ENCODE measurements around the gene NHS. TPM values are rescaled to one million over a fixed set of nuclear protein-coding genes. Genes with fewer than 3 reads are reported as not detected.

The NHS gene
- total RNA-seq, 1 donor from 2014 or later = 1.0 TPM

DNA sequence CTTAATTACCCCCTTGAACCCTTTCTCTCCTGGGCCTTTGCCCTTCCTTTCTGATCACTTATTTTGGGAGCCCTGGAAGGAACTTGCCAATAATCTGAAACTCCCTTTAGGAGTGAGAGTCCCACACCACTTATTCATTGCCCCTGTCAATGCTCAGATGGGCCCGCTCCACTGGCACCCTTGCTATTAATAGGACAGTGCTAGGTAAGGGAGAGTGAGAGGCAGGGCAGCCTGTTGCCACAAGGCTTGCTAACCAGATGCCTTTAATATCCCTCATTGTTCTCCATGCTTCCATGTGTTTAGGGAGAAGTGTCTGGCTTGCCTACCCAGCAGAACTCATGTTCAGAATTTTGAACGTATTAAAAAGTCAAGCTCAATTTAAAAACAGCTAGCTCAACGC is 1.7 kb upstream of the NHS start:
- Histone ChIP-seq H3K27me3 (ENCODE audit: control insufficient read depth in 3 of 3, insufficient read depth in 3 of 3, low read length in 3 of 3) (peaks cover 8 to 19% (median 12%) of the 10 kb centered on the region in 3 donors), H3K4me1 (ENCODE audit: control insufficient read depth in 3 of 3, insufficient read depth in 3 of 3, low read length in 3 of 3) (peaks cover 3 to 8% (median 6%) of the 10 kb centered on the region in 3 donors), H3K9me3 (ENCODE audit: control insufficient read depth in 3 of 3, low read length in 3 of 3) (no peaks in the 10 kb centered on the region), H3K36me3 (ENCODE audit: control insufficient read depth in 3 of 3, insufficient read depth in 3 of 3, low read length in 3 of 3) (no peaks in the 10 kb centered on the region), H3K4me3 (ENCODE audit: low read length in 3 of 3) (no peak overlapping the region), H3K27ac (ENCODE audit: low read depth, low read length) (no peak overlapping the region), H3K9ac (ENCODE audit: low read depth in 1 of 3, low read length in 3 of 3) (no peak overlapping the region)

DNA sequence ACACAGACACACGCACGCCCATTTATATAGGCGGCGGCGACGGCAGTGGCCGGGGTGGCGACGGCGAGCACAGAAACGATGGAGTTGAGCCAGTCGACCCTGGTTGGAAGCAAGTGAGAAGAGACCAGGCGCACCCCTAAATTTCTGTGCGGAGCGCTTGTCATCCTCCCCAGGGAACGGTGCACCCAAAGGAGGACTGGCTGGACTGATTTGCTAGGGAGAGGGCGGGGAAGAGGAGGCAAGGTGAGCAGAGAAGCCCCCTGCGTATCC is 302 bp downstream of the NHS start:
- Histone ChIP-seq H3K27me3 (ENCODE audit: control insufficient read depth in 3 of 3, insufficient read depth in 3 of 3, low read length in 3 of 3) (peaks cover 8 to 25% (median 12%) of the 10 kb centered on the region in 3 donors), H3K27ac (ENCODE audit: low read depth, low read length) (no peak overlapping the region), H3K9me3 (ENCODE audit: control insufficient read depth in 3 of 3, low read length in 3 of 3) (no peaks in the 10 kb centered on the region), H3K4me1 (ENCODE audit: control insufficient read depth in 3 of 3, insufficient read depth in 3 of 3, low read length in 3 of 3) (peaks cover 3 to 8% (median 6%) of the 10 kb centered on the region in 3 donors), H3K36me3 (ENCODE audit: control insufficient read depth in 3 of 3, insufficient read depth in 3 of 3, low read length in 3 of 3) (no peaks in the 10 kb centered on the region), H3K4me3 (ENCODE audit: low read length in 3 of 3) (peak overlapping the region; percentile 52 to 67 (median 66)), H3K9ac (ENCODE audit: low read depth in 1 of 3, low read length in 3 of 3) (no peak overlapping the region)

- Histone ChIP-seq H3K27ac (ENCODE audit: low read depth, low read length) (no peak overlapping the region), H3K4me1 (ENCODE audit: control insufficient read depth in 3 of 3, insufficient read depth in 3 of 3, low read length in 3 of 3) (peaks cover 3 to 8% (median 6%) of the 10 kb centered on the region in 3 donors), H3K27me3 (ENCODE audit: control insufficient read depth in 3 of 3, insufficient read depth in 3 of 3, low read length in 3 of 3) (peaks cover 8 to 25% (median 12%) of the 10 kb centered on the region in 3 donors), H3K36me3 (ENCODE audit: control insufficient read depth in 3 of 3, insufficient read depth in 3 of 3, low read length in 3 of 3) (no peaks in the 10 kb centered on the region), H3K9ac (ENCODE audit: low read depth in 1 of 3, low read length in 3 of 3) (peak overlapping the region in 1 of 3 donors; percentile 16), H3K9me3 (ENCODE audit: control insufficient read depth in 3 of 3, low read length in 3 of 3) (peaks cover 0 to 4% (median 0%) of the 10 kb centered on the region in 3 donors), H3K4me3 (ENCODE audit: low read length in 3 of 3) (peak overlapping the region; percentile 52 to 67 (median 66))
Observed at GRCh38 chrX:17375637-17376430, 834 bp downstream of the NHS start.

DNA sequence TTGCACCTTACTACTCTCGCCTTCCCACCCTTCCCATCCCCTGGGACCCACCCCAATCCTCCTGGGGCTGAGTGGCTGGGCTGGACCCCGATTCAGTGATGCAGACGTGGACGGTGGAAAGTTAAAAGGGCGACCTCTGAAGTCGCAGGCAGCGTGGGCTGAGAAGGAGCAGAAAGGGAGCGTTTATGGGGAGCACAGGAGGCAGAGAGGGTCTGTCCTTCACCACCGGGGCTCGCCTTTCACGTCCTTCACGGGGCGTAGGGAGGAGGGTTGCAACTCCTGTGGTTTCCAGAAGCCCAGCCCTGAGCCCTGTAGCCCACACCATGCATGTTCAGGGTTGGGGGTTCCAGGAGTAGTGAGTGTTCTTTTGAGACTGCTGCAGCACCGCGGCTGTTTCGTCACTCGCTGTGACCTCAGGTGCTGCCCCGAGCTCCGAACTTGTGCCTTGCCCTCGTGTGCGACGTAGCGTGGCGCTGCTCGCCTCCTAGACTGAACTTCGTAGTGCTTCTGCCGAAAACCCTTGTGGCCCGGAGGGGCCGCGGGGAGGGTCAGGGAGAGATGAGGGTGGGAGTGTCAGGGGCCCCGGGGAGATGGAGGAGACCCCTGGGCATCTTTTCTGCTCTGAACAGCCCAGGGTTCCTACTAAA is 1.6 kb downstream of the NHS start:
- no peaks in the 10 kb centered on the region for H3K36me3 ChIP-seq (ENCODE audit: control insufficient read depth in 3 of 3, insufficient read depth in 3 of 3, low read length in 3 of 3)
- peak overlapping the region in 2 of 3 donors; percentile 16 to 32 for H3K9ac ChIP-seq (ENCODE audit: low read depth in 1 of 3, low read length in 3 of 3)
- H3K4me3 ChIP-seq (ENCODE audit: low read length in 3 of 3) = peak overlapping the region; percentile 52 to 67 (median 56)
- no peak overlapping the region for H3K27ac ChIP-seq (ENCODE audit: low read depth, low read length)
- peaks cover 3 to 8% (median 6%) of the 10 kb centered on the region in 3 donors for H3K4me1 ChIP-seq (ENCODE audit: control insufficient read depth in 3 of 3, insufficient read depth in 3 of 3, low read length in 3 of 3)
- H3K9me3 ChIP-seq (ENCODE audit: control insufficient read depth in 3 of 3, low read length in 3 of 3) = peaks cover 0 to 4% (median 0%) of the 10 kb centered on the region in 3 donors
- H3K27me3 ChIP-seq (ENCODE audit: control insufficient read depth in 3 of 3, insufficient read depth in 3 of 3, low read length in 3 of 3) = peaks cover 8 to 25% (median 12%) of the 10 kb centered on the region in 3 donors

DNA sequence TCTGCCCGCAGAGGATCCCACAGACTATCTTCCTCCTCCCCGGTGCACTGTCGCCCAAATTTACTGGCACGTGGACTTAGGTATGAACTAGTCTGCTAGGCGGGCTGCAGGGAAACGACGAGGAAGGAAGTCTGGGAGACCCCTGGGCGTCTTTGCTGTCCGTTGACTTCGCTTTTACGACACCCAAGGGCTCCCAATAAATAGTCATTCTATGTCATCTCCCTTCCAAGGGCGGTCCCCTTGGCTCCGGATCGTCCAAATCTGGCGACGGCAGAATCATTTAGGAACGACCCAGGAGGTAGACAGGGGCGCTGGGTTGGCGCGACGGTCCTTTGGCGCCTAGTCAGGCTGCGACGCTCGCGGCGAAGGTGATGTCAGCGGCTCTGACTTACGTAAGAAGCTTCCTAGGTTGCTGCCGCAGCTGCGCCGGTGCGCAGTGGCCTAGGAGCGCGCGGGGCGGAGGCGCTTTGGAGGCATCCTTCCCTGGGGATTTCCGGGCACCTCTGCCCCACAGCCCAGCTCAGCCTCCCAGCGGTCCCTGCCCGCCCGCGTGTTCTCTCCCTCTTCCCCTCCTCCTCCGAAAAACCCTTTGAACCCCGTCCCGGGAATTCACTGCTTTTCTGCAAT is 2.2 kb downstream of the NHS start:
- peaks cover 3 to 8% (median 6%) of the 10 kb centered on the region in 3 donors for H3K4me1 ChIP-seq (ENCODE audit: control insufficient read depth in 3 of 3, insufficient read depth in 3 of 3, low read length in 3 of 3)
- H3K9ac ChIP-seq (ENCODE audit: low read depth in 1 of 3, low read length in 3 of 3) = peak overlapping the region in 1 of 3 donors; percentile 32
- peaks cover 8 to 25% (median 12%) of the 10 kb centered on the region in 3 donors for H3K27me3 ChIP-seq (ENCODE audit: control insufficient read depth in 3 of 3, insufficient read depth in 3 of 3, low read length in 3 of 3)
- H3K36me3 ChIP-seq (ENCODE audit: control insufficient read depth in 3 of 3, insufficient read depth in 3 of 3, low read length in 3 of 3) = no peaks in the 10 kb centered on the region
- peak overlapping the region; percentile 52 to 67 (median 56) for H3K4me3 ChIP-seq (ENCODE audit: low read length in 3 of 3)
- H3K9me3 ChIP-seq (ENCODE audit: control insufficient read depth in 3 of 3, low read length in 3 of 3) = peaks cover 0 to 4% (median 0%) of the 10 kb centered on the region in 3 donors
- H3K27ac ChIP-seq (ENCODE audit: low read depth, low read length) = no peak overlapping the region

DNA sequence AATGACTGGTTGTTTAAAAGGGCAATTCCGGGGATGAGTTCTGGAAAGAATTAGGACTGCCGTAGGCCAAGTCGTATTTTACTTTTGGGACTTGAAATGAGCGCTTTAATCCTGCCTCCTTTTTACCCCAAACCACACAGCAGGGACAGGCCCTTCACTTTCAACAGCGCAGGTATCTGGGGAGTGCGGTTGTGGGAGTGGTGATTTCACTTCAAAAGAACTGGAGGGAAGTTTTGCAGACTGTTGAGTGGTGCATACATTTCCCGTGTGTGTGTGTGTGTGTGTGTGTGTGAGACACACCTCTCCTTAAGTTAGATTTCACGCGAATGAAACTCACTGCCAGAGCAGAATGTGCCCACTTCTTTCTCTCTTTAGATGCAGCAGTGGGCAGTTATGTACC is 2.8 kb downstream of the NHS start:
- H3K36me3 ChIP-seq (ENCODE audit: control insufficient read depth in 3 of 3, insufficient read depth in 3 of 3, low read length in 3 of 3) = no peaks in the 10 kb centered on the region
- H3K9ac ChIP-seq (ENCODE audit: low read depth in 1 of 3, low read length in 3 of 3) = no peak overlapping the region
- H3K27me3 ChIP-seq (ENCODE audit: control insufficient read depth in 3 of 3, insufficient read depth in 3 of 3, low read length in 3 of 3) = peaks cover 8 to 25% (median 12%) of the 10 kb centered on the region in 3 donors
- no peak overlapping the region for H3K4me3 ChIP-seq (ENCODE audit: low read length in 3 of 3)
- peaks cover 3 to 8% (median 6%) of the 10 kb centered on the region in 3 donors for H3K4me1 ChIP-seq (ENCODE audit: control insufficient read depth in 3 of 3, insufficient read depth in 3 of 3, low read length in 3 of 3)
- H3K27ac ChIP-seq (ENCODE audit: low read depth, low read length) = no peak overlapping the region
- H3K9me3 ChIP-seq (ENCODE audit: control insufficient read depth in 3 of 3, low read length in 3 of 3) = peaks cover 0 to 4% (median 0%) of the 10 kb centered on the region in 3 donors

DNA sequence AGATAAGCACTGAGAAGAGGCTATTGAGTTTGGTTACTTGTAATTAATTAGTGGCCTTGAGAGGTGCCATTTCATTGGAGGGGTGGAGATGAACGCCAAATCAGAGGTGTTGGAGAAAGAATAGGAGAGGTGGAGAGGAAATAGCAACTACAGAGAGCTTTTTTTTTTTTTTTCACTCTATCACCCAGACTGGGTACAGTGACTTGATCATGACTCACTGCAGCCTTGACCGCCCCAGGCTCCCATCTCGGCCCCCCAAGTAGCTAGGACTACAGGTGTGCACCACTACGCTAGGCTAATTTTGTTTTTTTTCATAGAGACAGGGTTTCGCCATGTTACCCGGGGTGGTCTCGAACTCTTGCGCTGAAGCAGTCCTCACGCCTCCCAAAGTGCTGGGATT is 5.2 kb downstream of the NHS start:
- H3K9me3 ChIP-seq (ENCODE audit: control insufficient read depth in 3 of 3, low read length in 3 of 3) = peaks cover 0 to 6% (median 0%) of the 10 kb centered on the region in 3 donors
- H3K27ac ChIP-seq (ENCODE audit: low read depth, low read length) = no peak overlapping the region
- H3K9ac ChIP-seq (ENCODE audit: low read depth in 1 of 3, low read length in 3 of 3) = no peak overlapping the region
- H3K4me1 ChIP-seq (ENCODE audit: control insufficient read depth in 3 of 3, insufficient read depth in 3 of 3, low read length in 3 of 3) = peaks cover 3 to 8% (median 6%) of the 10 kb centered on the region in 3 donors
- H3K27me3 ChIP-seq (ENCODE audit: control insufficient read depth in 3 of 3, insufficient read depth in 3 of 3, low read length in 3 of 3) = peaks cover 8 to 25% (median 12%) of the 10 kb centered on the region in 3 donors
- H3K36me3 ChIP-seq (ENCODE audit: control insufficient read depth in 3 of 3, insufficient read depth in 3 of 3, low read length in 3 of 3) = no peaks in the 10 kb centered on the region
- no peak overlapping the region for H3K4me3 ChIP-seq (ENCODE audit: low read length in 3 of 3)

DNA sequence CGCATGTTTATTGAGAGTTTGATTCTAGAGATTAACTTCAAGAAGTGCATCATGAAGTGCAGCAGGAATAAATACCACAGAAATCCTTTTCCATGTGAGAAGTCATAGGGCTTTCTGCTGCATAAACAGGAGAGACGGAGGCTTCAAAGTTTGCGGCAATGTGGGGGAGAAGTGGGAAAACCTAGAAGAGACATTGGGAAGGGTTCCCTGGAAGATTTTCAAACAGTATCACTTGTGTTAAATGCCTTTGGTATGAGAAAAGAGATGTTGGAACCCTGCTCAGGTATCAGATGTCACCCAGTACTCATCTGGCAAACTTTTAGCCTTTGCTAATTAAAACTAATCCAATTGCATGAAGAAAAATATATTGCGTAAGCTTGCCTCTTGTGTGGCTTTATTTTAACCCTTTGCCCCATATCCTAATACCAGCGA is 15.4 kb downstream of the NHS start:
- no peak overlapping the region for H3K9ac ChIP-seq (ENCODE audit: low read depth in 1 of 3, low read length in 3 of 3)

DNA sequence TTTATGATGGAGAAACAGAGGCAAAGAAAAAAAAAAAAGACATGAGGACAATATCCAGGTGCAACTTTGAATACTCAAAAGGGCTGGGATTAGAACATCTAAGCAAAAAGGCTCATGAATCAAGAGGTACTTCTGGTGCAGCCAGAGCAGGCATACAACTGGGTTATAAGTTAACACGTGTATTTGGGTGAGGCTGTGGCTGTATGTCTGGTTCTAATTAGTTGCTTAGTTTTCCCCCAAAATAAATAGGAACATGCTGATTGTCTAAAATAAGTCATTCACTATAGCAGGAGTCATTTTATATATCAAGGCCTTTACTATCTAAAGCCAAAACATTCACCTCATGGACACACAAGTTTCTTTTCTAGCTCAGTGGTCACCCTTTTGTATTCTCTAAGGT is 20.2 kb downstream of the NHS start:
- H3K27ac ChIP-seq (ENCODE audit: low read depth, low read length) = no peak overlapping the region
- no peaks in the 10 kb centered on the region for H3K27me3 ChIP-seq (ENCODE audit: control insufficient read depth in 3 of 3, insufficient read depth in 3 of 3, low read length in 3 of 3)
- no peak overlapping the region for H3K9ac ChIP-seq (ENCODE audit: low read depth in 1 of 3, low read length in 3 of 3)
- no peaks in the 10 kb centered on the region for H3K36me3 ChIP-seq (ENCODE audit: control insufficient read depth in 3 of 3, insufficient read depth in 3 of 3, low read length in 3 of 3)
- H3K9me3 ChIP-seq (ENCODE audit: control insufficient read depth in 3 of 3, low read length in 3 of 3) = no peaks in the 10 kb centered on the region
- no peaks in the 10 kb centered on the region for H3K4me1 ChIP-seq (ENCODE audit: control insufficient read depth in 3 of 3, insufficient read depth in 3 of 3, low read length in 3 of 3)
- H3K4me3 ChIP-seq (ENCODE audit: low read length in 3 of 3) = no peak overlapping the region

More for the DNA sequence above, 15.4 kb downstream of the NHS start:
- no peaks in the 10 kb centered on the region for H3K27me3 ChIP-seq (ENCODE audit: control insufficient read depth in 3 of 3, insufficient read depth in 3 of 3, low read length in 3 of 3)
- H3K27ac ChIP-seq (ENCODE audit: low read depth, low read length) = no peak overlapping the region
- no peaks in the 10 kb centered on the region for H3K9me3 ChIP-seq (ENCODE audit: control insufficient read depth in 3 of 3, low read length in 3 of 3)
- H3K4me3 ChIP-seq (ENCODE audit: low read length in 3 of 3) = no peak overlapping the region
- H3K36me3 ChIP-seq (ENCODE audit: control insufficient read depth in 3 of 3, insufficient read depth in 3 of 3, low read length in 3 of 3) = no peaks in the 10 kb centered on the region
- no peaks in the 10 kb centered on the region for H3K4me1 ChIP-seq (ENCODE audit: control insufficient read depth in 3 of 3, insufficient read depth in 3 of 3, low read length in 3 of 3)

DNA sequence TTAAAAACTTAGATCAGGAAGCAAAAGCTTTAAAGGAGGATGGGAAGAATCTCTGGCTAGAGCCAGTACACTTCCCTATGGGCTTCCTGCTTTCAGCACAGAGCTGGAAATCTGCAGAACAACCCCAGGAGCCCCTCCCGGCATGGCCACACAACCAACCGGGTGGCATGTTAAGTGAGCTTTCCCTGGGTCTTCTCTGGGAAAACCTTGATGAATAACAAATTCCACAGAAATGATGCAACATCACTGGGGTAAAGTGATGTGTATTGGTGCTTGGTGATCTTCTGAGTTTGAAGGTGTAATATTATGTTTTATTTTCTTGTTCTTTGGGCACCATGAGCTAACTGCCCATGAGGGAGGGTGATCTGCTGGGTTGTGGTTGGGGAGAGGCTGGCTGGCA is 22.1 kb downstream of the NHS start:
- no peaks in the 10 kb centered on the region for H3K27me3 ChIP-seq (ENCODE audit: control insufficient read depth in 3 of 3, insufficient read depth in 3 of 3, low read length in 3 of 3)
- H3K9ac ChIP-seq (ENCODE audit: low read depth in 1 of 3, low read length in 3 of 3) = no peak overlapping the region
- H3K36me3 ChIP-seq (ENCODE audit: control insufficient read depth in 3 of 3, insufficient read depth in 3 of 3, low read length in 3 of 3) = no peaks in the 10 kb centered on the region
- no peak overlapping the region for H3K4me3 ChIP-seq (ENCODE audit: low read length in 3 of 3)
- H3K9me3 ChIP-seq (ENCODE audit: control insufficient read depth in 3 of 3, low read length in 3 of 3) = no peaks in the 10 kb centered on the region
- no peak overlapping the region for H3K27ac ChIP-seq (ENCODE audit: low read depth, low read length)
- H3K4me1 ChIP-seq (ENCODE audit: control insufficient read depth in 3 of 3, insufficient read depth in 3 of 3, low read length in 3 of 3) = no peaks in the 10 kb centered on the region
